Endodermal cell (in vitro differentiated cells): ENCODE measurements around the gene NFE2L2. TPM values are rescaled to one million over a fixed set of nuclear protein-coding genes. Genes with fewer than 3 reads are reported as not detected.

ENCODE experiments used
- DNase-seq: peaks from one replicate; pipeline ENCODE4 v3.0.0-alpha.2; 2017
- H3K27ac ChIP-seq: 2 replicates; pipeline ENCODE4 v1.5.1; 2013; ENCODE audit warnings: mild to moderate bottlenecking, low read depth, low read length, moderate library complexity
- H3K27me3 ChIP-seq: 2 replicates; pipeline ENCODE4 v1.6.1; 2013; ENCODE audit warnings: mild to moderate bottlenecking, low read length, moderate library complexity; ENCODE audit not compliant: insufficient read depth, control insufficient read depth, poor library complexity, severe bottlenecking
- H3K36me3 ChIP-seq: 2 replicates; pipeline ENCODE4 v1.7.0; 2013; ENCODE audit warnings: mild to moderate bottlenecking, low read length, moderate library complexity; ENCODE audit not compliant: control insufficient read depth, insufficient read depth
- H3K4me1 ChIP-seq: one replicate; pipeline ENCODE4 v1.7.0; 2013; ENCODE audit warnings: low read length; ENCODE audit not compliant: control insufficient read depth, insufficient read depth
- H3K4me3 ChIP-seq: 2 replicates; pipeline ENCODE4 v1.5.1; 2013; ENCODE audit warnings: mild to moderate bottlenecking, low read length, moderate library complexity
- H3K9ac ChIP-seq: 2 replicates; pipeline ENCODE4 v1.6.1; 2013; ENCODE audit warnings: mild to moderate bottlenecking, low read length, moderate library complexity; ENCODE audit not compliant: poor library complexity, severe bottlenecking; ENCODE audit errors: extremely low read depth
- H3K9me3 ChIP-seq: 2 replicates; pipeline ENCODE4 v1.6.1; 2013; ENCODE audit warnings: mild to moderate bottlenecking, low read length, moderate library complexity; ENCODE audit not compliant: control insufficient read depth
- H3K27ac Mint-ChIP-seq: 2 replicates; pipeline ENCODE4 v1.8.0; 2020; ENCODE audit warnings: mixed read lengths
- H3K27me3 Mint-ChIP-seq: 2 replicates; pipeline ENCODE4 v1.8.0; 2021; ENCODE audit warnings: mild to moderate bottlenecking, mixed read lengths; ENCODE audit not compliant: insufficient read depth
- H3K36me3 Mint-ChIP-seq: 2 replicates; pipeline ENCODE4 v1.8.0; 2020; ENCODE audit warnings: low read depth, mixed read lengths
- H3K4me1 Mint-ChIP-seq: 2 replicates; pipeline ENCODE4 v1.8.0; 2020; ENCODE audit warnings: mixed read lengths
- H3K4me3 Mint-ChIP-seq: 2 replicates; pipeline ENCODE4 v1.8.0; 2020; ENCODE audit warnings: mild to moderate bottlenecking, moderate library complexity, mixed read lengths
- H3K9me3 Mint-ChIP-seq: 2 replicates; pipeline ENCODE4 v1.8.0; 2020; ENCODE audit warnings: mild to moderate bottlenecking, mixed read lengths
- WGBS, 2 experiments: methylation state at CpG; one replicate each; pipeline versions ENCODE4 v1.1.5 to v1.1.7; 2013; ENCODE audit warnings: missing lambda C conversion rate in 2 of 2, mixed read lengths in 1 of 2; ENCODE audit not compliant: insufficient coverage in 1 of 2, insufficient read length in 1 of 2; 5-methylcytosine and 5-hydroxymethylcytosine counted together
- total RNA-seq, 2 donors: library from RNA; stranded (reverse); fragmentation: NEBNext Ultra II Directional in 1 of 2; extraction: Animal tissue kit (Norgen Biotek cat#: 25700) in 1 of 2; gene quantifications; 2 replicates in 1 of 2; 3 replicates in 1 of 2; pipeline ENCODE4 v1.2.1, GENCODE V29; 2021
- TF ChIP-seq, protein P1 (sequence below): fragments of 200-600 bp; sonication (generic); conservative IDR thresholded peaks from 2 replicates; pipeline ENCODE4 v1.5.0; 2021; ENCODE audit warnings: antibody characterized with exemption, mild to moderate bottlenecking

The NFE2L2 gene
- total RNA-seq, 2 donors from 2014 or later: 59.0 to 59.1 TPM

DNA sequence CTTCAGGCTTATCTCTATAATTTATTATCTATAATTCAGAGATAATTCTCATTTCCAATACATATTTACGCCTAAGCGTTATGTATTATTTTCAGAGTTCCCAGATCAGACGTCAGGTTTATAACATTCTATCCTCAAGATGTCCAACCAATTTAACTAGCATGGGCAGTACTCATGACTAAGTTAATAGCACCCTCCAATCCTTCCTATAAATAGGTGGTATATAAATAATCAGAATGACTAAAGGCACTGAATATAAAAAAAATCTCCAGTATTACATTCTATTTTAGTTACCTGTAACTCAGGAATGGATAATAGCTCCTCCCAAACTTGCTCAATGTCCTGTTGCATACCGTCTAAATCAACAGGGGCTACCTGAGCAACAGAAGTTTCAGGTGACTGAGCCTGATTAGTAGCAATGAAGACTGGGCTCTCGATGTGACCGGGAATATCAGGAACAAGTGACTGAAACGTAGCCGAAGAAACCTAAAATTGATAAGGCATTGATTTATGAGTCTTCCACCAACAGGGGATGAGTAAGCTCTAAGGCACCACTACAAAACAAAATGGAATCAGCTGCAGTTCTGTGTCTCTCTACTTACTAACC lies 32.3 kb downstream of the NFE2L2 start:
- Histone ChIP-seq H3K4me3 (no peak overlapping the region), H3K27ac (no peak overlapping the region), H3K9me3 (no peaks in the 10 kb centered on the region), H3K36me3 (peaks cover 64% of the 10 kb centered on the region), H3K27me3 (no peaks in the 10 kb centered on the region), H3K9ac (no peak overlapping the region), H3K4me1 (no peaks in the 10 kb centered on the region)
- H3K4me1 Mint-ChIP-seq: peaks cover 3% of the 10 kb centered on the region
- no peaks in the 10 kb centered on the region for H3K27me3 Mint-ChIP-seq
- DNase-seq: no peak
- no peak overlapping the region for H3K4me3 Mint-ChIP-seq
- H3K27ac Mint-ChIP-seq: no peak overlapping the region
- TF ChIP-seq, protein P1, sequence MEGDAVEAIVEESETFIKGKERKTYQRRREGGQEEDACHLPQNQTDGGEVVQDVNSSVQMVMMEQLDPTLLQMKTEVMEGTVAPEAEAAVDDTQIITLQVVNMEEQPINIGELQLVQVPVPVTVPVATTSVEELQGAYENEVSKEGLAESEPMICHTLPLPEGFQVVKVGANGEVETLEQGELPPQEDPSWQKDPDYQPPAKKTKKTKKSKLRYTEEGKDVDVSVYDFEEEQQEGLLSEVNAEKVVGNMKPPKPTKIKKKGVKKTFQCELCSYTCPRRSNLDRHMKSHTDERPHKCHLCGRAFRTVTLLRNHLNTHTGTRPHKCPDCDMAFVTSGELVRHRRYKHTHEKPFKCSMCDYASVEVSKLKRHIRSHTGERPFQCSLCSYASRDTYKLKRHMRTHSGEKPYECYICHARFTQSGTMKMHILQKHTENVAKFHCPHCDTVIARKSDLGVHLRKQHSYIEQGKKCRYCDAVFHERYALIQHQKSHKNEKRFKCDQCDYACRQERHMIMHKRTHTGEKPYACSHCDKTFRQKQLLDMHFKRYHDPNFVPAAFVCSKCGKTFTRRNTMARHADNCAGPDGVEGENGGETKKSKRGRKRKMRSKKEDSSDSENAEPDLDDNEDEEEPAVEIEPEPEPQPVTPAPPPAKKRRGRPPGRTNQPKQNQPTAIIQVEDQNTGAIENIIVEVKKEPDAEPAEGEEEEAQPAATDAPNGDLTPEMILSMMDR: no peak
- 94 to 100% methylated on average over 7 to 8 of the region's 8 CpGs for WGBS, 2 experiments
- peaks cover 50% of the 10 kb centered on the region for H3K36me3 Mint-ChIP-seq
- no peaks in the 10 kb centered on the region for H3K9me3 Mint-ChIP-seq

DNA sequence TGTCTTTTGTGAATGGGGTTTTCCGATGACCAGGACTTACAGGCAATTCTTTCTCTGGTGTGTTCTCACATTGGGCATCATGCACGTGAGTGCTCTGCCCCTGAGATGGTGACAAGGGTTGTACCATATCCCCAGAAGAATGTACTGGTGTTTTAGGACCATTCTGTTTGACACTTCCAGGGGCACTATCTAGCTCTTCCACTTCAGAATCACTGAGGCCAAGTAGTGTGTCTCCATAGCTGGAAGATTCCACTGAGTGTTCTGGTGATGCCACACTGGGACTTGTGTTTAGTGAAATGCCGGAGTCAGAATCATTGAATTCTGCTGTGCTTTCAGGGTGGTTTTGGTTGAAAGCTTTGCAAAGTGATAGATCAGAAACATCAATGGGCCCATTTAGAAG lies 33.3 kb downstream of the NFE2L2 start:
- DNase-seq: no peak
- WGBS, 2 experiments: 96 to 97% methylated on average over 3 of the region's 3 CpGs
- Histone ChIP-seq H3K9ac (no peak overlapping the region), H3K27ac (no peak overlapping the region), H3K4me3 (no peak overlapping the region), H3K27me3 (no peaks in the 10 kb centered on the region), H3K4me1 (no peaks in the 10 kb centered on the region), H3K9me3 (no peaks in the 10 kb centered on the region), H3K36me3 (peaks cover 60% of the 10 kb centered on the region)
- Mint-ChIP-seq H3K9me3 (no peaks in the 10 kb centered on the region), H3K27me3 (no peaks in the 10 kb centered on the region), H3K36me3 (peaks cover 52% of the 10 kb centered on the region), H3K27ac (no peak overlapping the region), H3K4me1 (peaks cover 3% of the 10 kb centered on the region), H3K4me3 (no peak overlapping the region)
- TF ChIP-seq, protein P1: no peak

DNA sequence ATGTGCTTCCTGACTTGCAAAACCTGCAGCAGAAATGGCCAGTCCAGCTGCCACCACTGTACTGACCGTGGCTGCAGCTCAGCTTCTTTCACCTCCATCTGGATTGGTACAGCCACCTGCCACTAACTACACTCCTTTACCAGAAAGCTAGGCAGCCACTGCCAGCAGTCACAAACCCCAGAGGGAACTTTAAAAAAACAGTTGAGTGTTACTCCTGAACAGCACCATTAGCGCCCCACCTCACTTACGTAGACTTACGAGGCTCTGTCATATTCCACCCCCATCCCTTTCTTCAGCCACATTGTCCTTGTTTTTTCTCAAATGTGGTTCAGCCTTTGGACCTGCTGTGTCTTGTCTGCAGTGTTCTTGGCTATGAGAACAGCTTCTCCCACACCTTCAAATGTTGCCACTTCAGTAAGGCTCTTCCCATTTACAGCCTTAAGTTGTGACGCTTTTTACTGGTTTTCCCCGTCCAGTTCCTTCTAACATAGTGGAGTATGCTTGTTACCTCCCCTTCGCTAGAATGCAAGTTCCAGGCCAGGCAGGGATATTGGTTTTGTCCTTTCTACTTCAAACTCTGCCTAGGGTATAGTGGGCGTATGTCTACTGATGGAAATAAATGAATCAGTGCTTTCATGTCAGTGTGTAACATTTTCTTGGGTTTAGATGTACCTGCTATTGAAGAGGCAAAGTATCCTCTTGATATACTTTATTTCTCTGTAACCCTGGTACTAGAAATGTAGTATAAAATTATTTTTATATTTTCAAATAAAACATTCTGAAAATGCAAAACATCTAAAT lies 34.9 kb downstream of the NFE2L2 start:
- Mint-ChIP-seq H3K4me3 (no peak overlapping the region), H3K27ac (no peak overlapping the region), H3K4me1 (peaks cover 3% of the 10 kb centered on the region), H3K36me3 (peaks cover 40% of the 10 kb centered on the region), H3K9me3 (no peaks in the 10 kb centered on the region), H3K27me3 (no peaks in the 10 kb centered on the region)
- H3K27ac ChIP-seq: no peak overlapping the region
- 92 to 100% methylated on average over 4 to 8 of the region's 8 CpGs for WGBS, 2 experiments
- H3K36me3 ChIP-seq: peaks cover 63% of the 10 kb centered on the region
- no peak for DNase-seq
- TF ChIP-seq, protein P1: no peak
- no peak overlapping the region for H3K4me3 ChIP-seq
- no peaks in the 10 kb centered on the region for H3K4me1 ChIP-seq
- no peaks in the 10 kb centered on the region for H3K27me3 ChIP-seq
- H3K9me3 ChIP-seq: no peaks in the 10 kb centered on the region
- H3K9ac ChIP-seq: no peak overlapping the region
